HG02610 (cell line): ENCODE measurements around the gene PSG11.
"Not testable (repeated sequence)": the region's sequence is repeated elsewhere in the genome, so short reads cannot be mapped to it uniquely, and the experiment has no call there.

Source experiments
- ATAC-seq: cut with Tn5 transposase; IDR thresholded peaks from one replicate; pipeline ENCODE4 v1.9.1; 2021; ENCODE audit warnings: mild to moderate bottlenecking, moderate library complexity; ENCODE audit not compliant: unreplicated experiment

PSG11 gene

DNA sequence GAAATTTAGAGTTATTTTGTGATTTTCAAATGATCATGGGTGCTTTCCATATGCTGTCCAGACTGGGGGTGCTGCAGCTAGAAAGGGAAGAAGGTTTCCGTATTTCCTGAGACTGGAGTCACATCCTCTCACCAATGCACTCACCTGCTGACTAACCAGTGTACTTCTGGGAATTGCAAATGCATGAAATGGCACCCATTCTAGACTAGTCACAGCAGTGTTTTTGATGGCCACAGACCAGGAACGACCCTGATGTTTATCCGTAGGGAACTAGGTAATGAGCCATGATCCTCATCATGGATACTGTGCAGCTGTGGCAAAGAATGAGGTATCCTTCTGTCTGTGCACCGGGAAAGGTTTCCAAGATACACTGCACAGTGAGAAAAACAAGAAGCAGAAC is 37.1 kb downstream of the PSG11 start:
- not testable (repeated sequence) for ATAC-seq

DNA sequence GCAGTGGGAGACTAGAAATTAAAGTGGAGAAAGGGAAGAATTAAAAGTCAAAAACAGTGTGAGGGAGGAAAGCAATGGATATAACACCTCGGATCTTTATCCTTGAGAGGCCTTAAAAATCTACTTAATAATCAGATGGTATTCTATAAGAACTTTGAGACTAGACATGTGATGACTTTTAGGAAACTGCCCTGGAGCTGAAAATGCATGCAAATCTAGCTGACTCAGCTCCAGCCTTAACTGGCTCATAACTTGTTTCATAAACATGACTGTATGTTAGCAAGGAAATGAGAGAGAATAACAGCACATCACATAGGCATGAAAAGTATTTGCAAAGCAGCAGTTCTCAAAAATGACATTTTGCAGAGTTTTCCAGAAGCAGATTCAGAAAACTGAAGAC is 38.1 kb downstream of the PSG11 start:
- not testable (repeated sequence) for ATAC-seq

- ATAC-seq = no peak
These were observed 40.7 kb downstream of the PSG11 start for GRCh38 chr19:42985588-42985987.

DNA sequence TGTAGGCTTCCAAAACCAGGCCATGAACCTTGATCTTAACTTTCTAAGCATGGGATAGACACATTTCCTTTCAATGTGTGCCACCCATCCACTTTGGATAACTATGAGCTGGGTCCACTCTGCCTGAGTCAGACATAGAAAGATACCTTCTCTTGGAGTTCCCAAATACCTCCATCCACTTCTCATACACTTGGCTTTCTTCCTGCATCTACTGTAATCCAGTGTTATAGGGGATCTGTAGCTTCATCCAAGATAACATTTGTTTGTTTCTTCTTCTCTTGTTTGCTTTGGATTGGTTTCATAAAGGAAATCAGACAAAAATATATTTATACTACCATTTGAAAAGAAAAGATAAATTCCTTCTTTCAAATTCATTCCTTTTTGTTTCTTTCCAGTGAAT is 44.2 kb downstream of the PSG11 start:
- not testable (repeated sequence) for ATAC-seq

- ATAC-seq = not testable (repeated sequence)
These were observed 54.8 kb downstream of the PSG11 start for GRCh38 chr19:42971451-42971850.

GRCh38 chr19:42965176-42965575 is 61.1 kb downstream of the PSG11 start:
- ATAC-seq = no peak

DNA sequence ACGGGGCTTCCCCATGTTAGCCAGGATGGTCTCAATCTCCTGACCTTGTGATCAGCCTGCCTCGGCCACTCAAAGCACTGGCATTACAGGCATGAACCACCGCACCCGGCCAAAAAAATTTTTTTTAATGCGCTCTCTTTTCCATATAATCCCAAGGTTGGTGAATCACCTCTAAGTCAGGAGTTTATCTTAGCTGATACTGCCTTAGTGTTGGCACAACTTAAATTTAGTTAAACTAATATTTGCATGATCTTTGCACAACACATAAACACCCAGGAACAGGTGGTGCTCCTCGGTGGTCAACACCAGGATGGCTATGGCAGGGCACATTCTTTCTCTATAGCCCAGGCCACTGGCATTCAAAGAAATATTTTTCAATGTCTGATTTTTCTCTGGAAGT is 65.2 kb downstream of the PSG11 start:
- no peak for ATAC-seq
